Testis (tissue), 3 donors: ENCODE measurements around the gene MMP17. TPM values are rescaled to one million over a fixed set of nuclear protein-coding genes. Genes with fewer than 3 reads are reported as not detected.

Experiments
- DNase-seq: peaks from one replicate; pipeline ENCODE4 v3.0.0-alpha.2; 2019
- H3K27ac ChIP-seq, 2 donors: fragments of 200-600 bp; sonication (generic); one replicate each; pipeline ENCODE4 v1.5.1; 2019
- H3K27me3 ChIP-seq: fragments of 200-600 bp; sonication (generic); one replicate; pipeline ENCODE4 v1.5.1; 2019
- H3K36me3 ChIP-seq: fragments of 200-600 bp; sonication (generic); one replicate; pipeline ENCODE4 v1.5.1; 2017; ENCODE audit warnings: low read depth; ENCODE audit errors: missing control alignments
- H3K4me1 ChIP-seq: fragments of 200-600 bp; sonication (generic); one replicate; pipeline ENCODE4 v1.5.1; 2019
- H3K4me3 ChIP-seq, 2 donors: fragments of 200-600 bp; sonication (generic); one replicate each; pipeline ENCODE4 v1.5.1; 2017 to 2019
- H3K9me3 ChIP-seq: fragments of 200-600 bp; sonication (generic); one replicate; pipeline ENCODE4 v1.5.1; 2017
- CTCF ChIP-seq, 3 experiments: fragments of 450-650 bp in 2 of 3; fragments of 200-600 bp in 1 of 3; sonication (generic) in 1 of 3; IDR thresholded peaks; one replicate each; pipeline ENCODE4 v1.5.1; 2016 to 2019; ENCODE audit warnings: antibody characterized with exemption in 3 of 3, mild to moderate bottlenecking in 2 of 3, moderate library complexity in 1 of 3
- POLR2A ChIP-seq: fragments of 450-650 bp; IDR thresholded peaks from one replicate; pipeline ENCODE4 v1.6.1; 2017; ENCODE audit warnings: antibody characterized with exemption, mild to moderate bottlenecking, moderate library complexity
- WGBS, 2 donors: methylation state at CpG; one replicate each; pipeline ENCODE4 v1.1.5; 2018; 5-methylcytosine and 5-hydroxymethylcytosine counted together
- intact Hi-C: fragments of 100-400 bp; cut with DNase I; formaldehyde crosslinking; loops from one replicate; pipeline ENCODE4 v1.15.1; 2023; ENCODE audit warnings: low total_unique reads
- polyA plus RNA-seq: library from polyadenylated mRNA; stranded (reverse); fragments of 350-450 nt; fragmentation: Illumina TruSeq; extraction: RNeasy Lipid Tissue Mini Kit (QIAGEN cat#74804); gene quantifications from one replicate; pipeline ENCODE4 v1.2.3, GENCODE V29; 2014; ENCODE audit warnings: low read depth, low replicate concordance; ENCODE audit not compliant: insufficient read depth
- total RNA-seq, 2 donors: library from RNA; depleted of rRNA; stranded (reverse); fragments of >200 nt; gene quantifications; one replicate each; pipeline ENCODE4 v1.2.3, GENCODE V29; 2016

MMP17 gene
- total and polyA plus RNA-seq, 3 donors from 2014 or later = 13.2 to 23.3 (median 16.1) TPM

- H3K27ac ChIP-seq = peak overlapping the region; percentile 69 to 77
- H3K4me1 ChIP-seq = peaks cover 22% of the 10 kb centered on the region
- no peaks in the 10 kb centered on the region for H3K9me3 ChIP-seq
- H3K36me3 ChIP-seq = no peaks in the 10 kb centered on the region
- WGBS, 2 donors = 0 to 10% methylated on average over 2 to 23 of the region's 50 CpGs
- peak overlapping the region; percentile 15 to 51 for H3K4me3 ChIP-seq
- DNase-seq = peak; percentile 89
- TF ChIP-seq POLR2A (no peak), CTCF (IDR thresholded peaks at IDR 0.05) (peak; percentile 36 to 69 (median 49))
- H3K27me3 ChIP-seq = no peaks in the 10 kb centered on the region
- intact Hi-C loops = no loop called here
Observed at GRCh38 chr12:131830335-131830913, 2.2 kb downstream of the MMP17 start.

DNA sequence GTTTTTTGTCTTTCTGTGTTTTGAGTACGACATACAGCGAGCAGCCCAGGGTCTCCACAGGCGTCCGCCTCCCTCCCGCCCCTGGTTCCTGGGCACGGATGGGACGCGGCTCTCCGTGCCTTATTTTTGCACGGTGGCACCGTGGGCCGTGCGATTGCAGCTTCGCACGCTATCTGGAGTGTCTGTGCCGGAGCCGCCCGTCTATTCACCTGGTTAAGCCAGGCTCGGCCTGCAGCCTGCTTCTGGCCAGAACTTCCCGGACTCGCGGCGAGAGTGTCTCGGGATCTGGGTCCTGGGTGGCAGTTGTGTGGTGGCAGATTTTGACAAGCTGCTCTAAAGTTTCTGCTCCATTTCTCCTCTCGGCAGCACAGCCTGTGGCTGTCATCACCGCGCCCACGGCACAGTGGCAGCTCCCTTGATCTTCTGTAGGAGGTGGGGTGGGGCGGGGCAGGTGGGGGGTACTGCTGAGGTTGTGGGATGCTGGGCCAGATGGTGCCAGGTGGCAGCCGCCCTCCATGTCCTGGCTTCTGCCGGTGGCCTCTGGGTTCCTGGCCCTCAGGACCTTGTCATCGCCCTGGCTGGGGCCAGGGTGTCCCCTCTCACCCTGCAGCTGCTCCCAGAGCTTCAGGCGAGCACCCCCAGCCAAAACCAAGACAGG, 2.9 kb downstream of the MMP17 start:
- H3K36me3 ChIP-seq = no peaks in the 10 kb centered on the region
- H3K27me3 ChIP-seq = no peaks in the 10 kb centered on the region
- intact Hi-C loops = no loop called here
- H3K4me1 ChIP-seq = peaks cover 22% of the 10 kb centered on the region
- no peak for DNase-seq
- H3K27ac ChIP-seq = peak overlapping the region; percentile 69 to 77
- no peaks in the 10 kb centered on the region for H3K9me3 ChIP-seq
- WGBS, 2 donors = 0 to 13% methylated on average over 6 to 33 of the region's 33 CpGs
- peak overlapping the region; percentile 15 to 51 for H3K4me3 ChIP-seq
- TF ChIP-seq CTCF (IDR thresholded peaks at IDR 0.05) (no peak), POLR2A (no peak)

DNA sequence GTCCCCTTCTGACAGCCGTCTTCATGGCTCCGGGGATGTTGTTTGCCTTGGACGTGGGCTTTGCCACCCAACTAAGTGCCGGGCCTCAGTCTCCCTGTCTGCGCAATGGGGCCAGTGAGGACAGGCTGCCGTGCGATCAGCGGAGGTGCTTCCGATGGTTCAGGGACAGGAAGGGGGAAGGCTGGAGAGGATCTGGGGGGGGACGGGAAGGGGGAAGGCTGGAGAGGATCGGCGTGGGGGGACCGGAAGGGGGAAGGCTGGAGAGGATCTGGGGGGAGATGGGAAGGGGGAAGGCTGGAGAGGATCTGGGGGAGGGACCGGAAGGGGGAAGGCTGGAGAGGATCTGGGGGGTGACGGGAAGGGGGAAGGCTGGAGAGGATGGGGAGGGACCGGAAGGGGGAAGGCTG, 3.4 kb downstream of the MMP17 start:
- TF ChIP-seq POLR2A (no peak), CTCF (IDR thresholded peaks at IDR 0.05) (no peak)
- no peak for DNase-seq
- H3K4me1 ChIP-seq = peaks cover 22% of the 10 kb centered on the region
- intact Hi-C loops = no loop called here
- H3K36me3 ChIP-seq = no peaks in the 10 kb centered on the region
- H3K9me3 ChIP-seq = no peaks in the 10 kb centered on the region
- H3K27me3 ChIP-seq = no peaks in the 10 kb centered on the region
- WGBS, 2 donors = 21 to 62% methylated on average over 4 to 9 of the region's 16 CpGs
- H3K4me3 ChIP-seq = peak overlapping the region; percentile 15 to 51
- H3K27ac ChIP-seq = peak overlapping the region; percentile 69 to 77

GRCh38 chr12:131832321-131833231, 4.4 kb downstream of the MMP17 start:
- intact Hi-C loops = no loop called here

More at GRCh38 chr12:131832321-131833231, 4.4 kb downstream of the MMP17 start:
- peaks cover 20% of the 10 kb centered on the region for H3K4me1 ChIP-seq
- TF ChIP-seq POLR2A (no peak), CTCF (IDR thresholded peaks at IDR 0.05) (no peak)
- H3K27ac ChIP-seq = peak overlapping the region in 1 of 2 donors; percentile 7
- no peaks in the 10 kb centered on the region for H3K9me3 ChIP-seq
- no peaks in the 10 kb centered on the region for H3K27me3 ChIP-seq
- no peak overlapping the region for H3K4me3 ChIP-seq
- no peaks in the 10 kb centered on the region for H3K36me3 ChIP-seq
- peak; percentile 79 for DNase-seq
- WGBS, 2 donors = 51 to 55% methylated on average over 20 to 31 of the region's 31 CpGs
